Adrenal gland (tissue), 12 donors: ENCODE data around the gene GRAMD2A. TPM values are rescaled to one million over a fixed set of nuclear protein-coding genes. Genes with fewer than 3 reads are reported as not detected.

Source experiments
- DNase-seq, 7 donors: peaks; one replicate each; pipeline ENCODE4 v3.0.0-alpha.2; 2019 to 2020
- H3K27ac ChIP-seq, 5 donors: fragments of 200-600 bp; sonication (generic) in 4 of 5; 1 replicate in 3 of 5; 2 replicates in 2 of 5; pipeline versions ENCODE4 v1.5.1 to v1.8.0; 2016 to 2020; ENCODE audit warnings: mild to moderate bottlenecking in 1 of 5
- H3K27me3 ChIP-seq: fragments of 200-600 bp; 2 replicates; pipeline ENCODE4 v1.8.0; 2021
- H3K36me3 ChIP-seq, 2 donors: fragments of 200-600 bp; replicated peaks in 1 of 2; 1 replicate in 1 of 2; 2 replicates in 1 of 2; pipeline versions ENCODE4 v1.5.1 to v1.8.0; 2018 to 2022
- H3K4me1 ChIP-seq, 2 donors: fragments of 200-600 bp; replicated peaks in 1 of 2; 1 replicate in 1 of 2; 2 replicates in 1 of 2; pipeline versions ENCODE4 v1.5.1 to v1.8.0; 2018 to 2021
- H3K4me3 ChIP-seq, 4 donors: fragments of 200-600 bp; sonication (generic) in 3 of 4; one replicate each; pipeline ENCODE4 v1.5.1; 2016 to 2018
- H3K9me3 ChIP-seq, 3 donors: fragments of 200-600 bp; sonication (generic) in 1 of 3; replicated peaks in 1 of 3; 1 replicate in 2 of 3; 2 replicates in 1 of 3; pipeline versions ENCODE4 v1.5.1 to v1.8.0; 2016 to 2021
- CTCF ChIP-seq, 6 experiments: fragments of 450-650 bp in 4 of 6; fragments of 200-600 bp in 2 of 6; sonication (generic) in 1 of 6; IDR thresholded peaks; 1 replicate in 5 of 6; 2 replicates in 1 of 6; pipeline versions ENCODE4 v1.5.1 to v1.8.0; 2016 to 2021; ENCODE audit warnings: antibody characterized with exemption in 6 of 6, mild to moderate bottlenecking in 2 of 6, moderate library complexity in 1 of 6
- POLR2A ChIP-seq, 2 donors: fragments of 450-650 bp; IDR thresholded peaks; one replicate each; pipeline ENCODE4 v1.6.1; 2017; ENCODE audit warnings: antibody characterized with exemption in 2 of 2, mild to moderate bottlenecking in 2 of 2, moderate library complexity in 1 of 2
- WGBS, 4 donors: extraction: QIAGEN DNeasy Blood & Tissue Kit in 2 of 4; methylation state at CpG; one replicate each; pipeline versions ENCODE4 v1.1.5 to v1.1.7; 2013 to 2017; 5-methylcytosine and 5-hydroxymethylcytosine counted together
- intact Hi-C, 2 donors: fragments of 100-400 bp; cut with DNase I; formaldehyde crosslinking; loops; one replicate each; pipeline versions ENCODE4 v1.14.1 to v1.15.0; 2022 to 2023
- polyA plus RNA-seq, 3 donors: library from polyadenylated mRNA; stranded (reverse); fragments of 200-250 nt in 2 of 3; fragments of 350-450 nt in 1 of 3; fragmentation: Illumina TruSeq in 1 of 3; extraction: RNeasy Lipid Tissue Mini Kit (QIAGEN cat#74804) in 1 of 3; gene quantifications; one replicate each; pipeline ENCODE4 v1.2.3, GENCODE V29; 2013 to 2014
- total RNA-seq, 9 donors: library from RNA; depleted of rRNA in 4 of 9; stranded (reverse); fragments of >200 nt in 4 of 9; fragments of 120-200 nt in 1 of 9; fragmentation: NEBNext Ultra II Directional in 1 of 9; extraction: Animal tissue kit (Norgen Biotek cat#: 25700) in 1 of 9; gene quantifications; one replicate each; pipeline versions ENCODE4 v1.1.0 to v1.2.4, GENCODE V29; 2013 to 2023
- donor health status: healthy with polysubstance abuse.
- donor health status: Bipolar disorder and iron deficiency.
- donor health status: DM: yes; HTN: yes; CAD: no.
- donor health status: DM: no; HTN: no; CAD: no.
- donor health status: DM: no; HTN: no; CAD: no.
- donor health status: DM: yes; HTN: yes; CAD: no.

Gene GRAMD2A
- total and polyA plus RNA-seq, 12 donors, result 0.07 to 0.64 (median 0.35) TPM; not detected in 4

- Histone ChIP-seq H3K9me3 (no peaks in the 10 kb centered on the region), H3K36me3 (peaks cover 0 to 76% of the 10 kb centered on the region in 2 donors), H3K4me3 (no peak overlapping the region), H3K27ac (no peak overlapping the region), H3K4me1 (peaks cover 7 to 26% of the 10 kb centered on the region in 2 donors), H3K27me3 (no peaks in the 10 kb centered on the region)
- intact Hi-C loops, result no loop called here
- TF ChIP-seq CTCF (IDR thresholded peaks at IDR 0.05) (no peak), POLR2A (IDR thresholded peaks at IDR 0.05) (no peak)
- DNase-seq, result no peak
- WGBS, 4 donors, result 66 to 80% (median 75%) methylated on average over 4 of the region's 4 CpGs
Measured at GRCh38 chr15:72217216-72217615, 19.6 kb upstream of the GRAMD2A start.

DNA sequence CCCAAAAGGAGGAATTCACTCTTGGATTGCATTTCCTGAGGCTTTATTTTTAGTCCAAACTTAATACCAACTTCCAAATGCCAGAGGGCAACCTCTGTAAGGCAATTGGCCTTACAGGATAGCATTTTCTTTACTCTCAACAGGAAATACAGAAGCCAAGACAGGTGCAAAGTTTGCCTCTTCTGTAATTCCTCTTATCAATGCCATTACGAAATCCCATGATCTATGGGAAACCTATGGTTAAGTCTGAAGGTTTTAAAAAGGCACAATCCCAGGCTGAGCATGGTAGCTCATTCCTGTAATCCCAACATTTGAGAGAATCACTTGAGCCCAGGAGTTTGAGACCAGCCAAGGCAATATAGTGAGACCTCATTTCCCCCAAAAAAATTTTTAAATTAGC is 18.5 kb upstream of the GRAMD2A start:
- intact Hi-C loops, result no loop called here
- H3K27me3 ChIP-seq, result no peaks in the 10 kb centered on the region
- H3K27ac ChIP-seq, result no peak overlapping the region
- no peaks in the 10 kb centered on the region for H3K9me3 ChIP-seq
- H3K36me3 ChIP-seq, result peaks cover 0 to 86% of the 10 kb centered on the region in 2 donors
- H3K4me3 ChIP-seq, result no peak overlapping the region
- TF ChIP-seq POLR2A (IDR thresholded peaks at IDR 0.05) (no peak), CTCF (IDR thresholded peaks at IDR 0.05) (no peak)
- 69 to 82% (median 79%) methylated on average over 1 of the region's 1 CpG for WGBS, 4 donors
- no peak for DNase-seq
- H3K4me1 ChIP-seq, result peaks cover 0 to 14% of the 10 kb centered on the region in 2 donors

DNA sequence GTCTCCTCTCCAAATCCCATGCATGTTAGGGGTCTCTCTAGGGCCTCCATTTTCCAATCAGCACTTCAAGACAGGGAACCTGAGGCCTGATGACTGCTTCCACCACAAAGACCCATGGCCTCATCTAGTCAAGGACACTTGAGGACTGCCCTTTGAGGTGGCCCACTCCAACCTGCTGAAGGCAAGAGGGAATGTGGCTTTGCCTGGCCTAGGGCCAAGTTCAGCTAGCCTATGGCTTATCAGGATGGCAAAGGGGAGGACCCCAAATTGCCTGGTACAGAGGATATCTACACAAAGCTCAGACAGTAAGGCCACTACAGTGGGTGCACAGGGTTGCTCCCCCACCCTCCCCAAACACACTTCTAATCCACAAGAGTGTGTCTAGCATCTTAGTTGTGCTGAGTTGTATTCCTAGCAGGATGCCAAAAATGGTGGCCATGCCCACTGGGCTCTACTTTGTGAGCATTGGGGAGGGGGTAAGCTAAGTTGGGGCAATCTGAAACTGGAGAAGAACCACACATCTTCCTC is 10.0 kb upstream of the GRAMD2A start:
- peaks cover 0 to 18% of the 10 kb centered on the region in 2 donors for H3K4me1 ChIP-seq
- peaks cover 0 to 100% of the 10 kb centered on the region in 2 donors for H3K36me3 ChIP-seq
- intact Hi-C loops, result no loop called here

DNA sequence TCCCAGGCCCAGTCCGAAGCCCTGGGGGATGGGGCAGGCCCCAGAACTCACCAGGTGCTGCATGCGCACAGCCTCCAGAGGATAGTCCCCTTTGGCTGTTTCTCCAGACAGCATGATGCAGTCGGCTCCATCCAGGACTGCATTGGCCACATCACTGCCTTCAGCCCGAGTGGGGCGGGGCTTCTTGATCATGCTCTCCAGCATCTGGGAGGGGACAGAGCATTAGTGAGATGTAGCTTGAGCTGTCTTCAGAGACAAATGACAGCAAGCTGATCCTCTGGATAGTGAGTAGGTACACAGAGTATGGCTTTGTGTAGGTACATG is 9.1 kb upstream of the GRAMD2A start:
- 89 to 96% (median 89%) methylated on average over 3 to 5 of the region's 5 CpGs; no CpG with 5 or more reads in 1 of the 4 donors for whole genome bisulfite sequencing, 4 donors
- Histone ChIP-seq H3K4me3 (no peak overlapping the region), H3K27ac (no peak overlapping the region), H3K9me3 (no peaks in the 10 kb centered on the region), H3K4me1 (peaks cover 0 to 20% of the 10 kb centered on the region in 2 donors), H3K27me3 (no peaks in the 10 kb centered on the region), H3K36me3 (peaks cover 0 to 100% of the 10 kb centered on the region in 2 donors)
- intact Hi-C loops, result no loop called here
- no peak for TF ChIP-seq POLR2A (IDR thresholded peaks at IDR 0.05)
- no peak for TF ChIP-seq CTCF (IDR thresholded peaks at IDR 0.05)
- DNase-seq, result no peak

More for the DNA sequence above, 10.0 kb upstream of the GRAMD2A start:
- no peaks in the 10 kb centered on the region for H3K27me3 ChIP-seq
- DNase-seq, result no peak
- no peak for TF ChIP-seq CTCF (IDR thresholded peaks at IDR 0.05)
- TF ChIP-seq POLR2A (IDR thresholded peaks at IDR 0.05), result no peak
- H3K9me3 ChIP-seq, result no peaks in the 10 kb centered on the region
- peak overlapping the region in 1 of 5 donors; percentile 10 for H3K27ac ChIP-seq
- H3K4me3 ChIP-seq, result no peak overlapping the region
